ENCODE data around the gene DAAM1. TPM values are rescaled to one million over a fixed set of nuclear protein-coding genes. Genes with fewer than 3 reads are reported as not detected.
A peak's percentile ranks its signal among the peaks of the same experiment; 100 is the strongest.

Gene DAAM1
- total RNA-seq, 3 donors from 2014 or later, result 50.1 to 95.9 (median 64.2) TPM

DNA sequence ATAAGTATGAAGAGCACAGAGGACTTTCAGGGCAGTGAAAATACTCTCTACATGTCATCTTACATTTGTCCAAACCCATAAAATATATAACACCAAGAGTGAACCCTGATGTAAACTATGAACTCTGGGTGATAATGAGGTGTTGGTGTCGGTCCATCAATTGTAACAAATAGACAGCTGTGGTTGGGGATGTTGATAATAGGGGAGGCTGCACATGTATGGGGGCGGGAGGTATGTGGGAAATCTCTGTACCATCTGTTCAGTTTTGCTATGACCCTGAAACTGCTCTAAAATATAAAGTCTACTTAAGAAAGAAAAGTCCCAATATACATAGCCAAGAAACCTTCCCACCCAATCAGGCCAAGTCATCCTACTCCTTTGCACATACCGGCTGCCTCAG, 188.2 kb downstream of the DAAM1 start:
- H3K4me1 ChIP-seq, result no peaks in the 10 kb centered on the region
- no peaks in the 10 kb centered on the region for H3K27me3 ChIP-seq
- H3K27ac ChIP-seq, result peak overlapping the region in 1 of 2 donors; percentile 66
- TF ChIP-seq POLR2AphosphoS5 (IDR thresholded peaks at IDR 0.05) (no peak), POLR2A (IDR thresholded peaks at IDR 0.05) (no peak)
- TF ChIP-seq, protein P1, sequence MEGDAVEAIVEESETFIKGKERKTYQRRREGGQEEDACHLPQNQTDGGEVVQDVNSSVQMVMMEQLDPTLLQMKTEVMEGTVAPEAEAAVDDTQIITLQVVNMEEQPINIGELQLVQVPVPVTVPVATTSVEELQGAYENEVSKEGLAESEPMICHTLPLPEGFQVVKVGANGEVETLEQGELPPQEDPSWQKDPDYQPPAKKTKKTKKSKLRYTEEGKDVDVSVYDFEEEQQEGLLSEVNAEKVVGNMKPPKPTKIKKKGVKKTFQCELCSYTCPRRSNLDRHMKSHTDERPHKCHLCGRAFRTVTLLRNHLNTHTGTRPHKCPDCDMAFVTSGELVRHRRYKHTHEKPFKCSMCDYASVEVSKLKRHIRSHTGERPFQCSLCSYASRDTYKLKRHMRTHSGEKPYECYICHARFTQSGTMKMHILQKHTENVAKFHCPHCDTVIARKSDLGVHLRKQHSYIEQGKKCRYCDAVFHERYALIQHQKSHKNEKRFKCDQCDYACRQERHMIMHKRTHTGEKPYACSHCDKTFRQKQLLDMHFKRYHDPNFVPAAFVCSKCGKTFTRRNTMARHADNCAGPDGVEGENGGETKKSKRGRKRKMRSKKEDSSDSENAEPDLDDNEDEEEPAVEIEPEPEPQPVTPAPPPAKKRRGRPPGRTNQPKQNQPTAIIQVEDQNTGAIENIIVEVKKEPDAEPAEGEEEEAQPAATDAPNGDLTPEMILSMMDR (IDR thresholded peaks at IDR 0.05), result no peak
- H3K9me3 ChIP-seq, result no peaks in the 10 kb centered on the region
- intact Hi-C loops (cut with DNase I; ENCODE audit: low total_unique reads), result no loop called here
- no peaks in the 10 kb centered on the region for H3K36me3 ChIP-seq
- H3K4me3 ChIP-seq, result no peak overlapping the region
- DNase-seq (ENCODE audit: low spot score in 2 of 2), result no peak

DNA sequence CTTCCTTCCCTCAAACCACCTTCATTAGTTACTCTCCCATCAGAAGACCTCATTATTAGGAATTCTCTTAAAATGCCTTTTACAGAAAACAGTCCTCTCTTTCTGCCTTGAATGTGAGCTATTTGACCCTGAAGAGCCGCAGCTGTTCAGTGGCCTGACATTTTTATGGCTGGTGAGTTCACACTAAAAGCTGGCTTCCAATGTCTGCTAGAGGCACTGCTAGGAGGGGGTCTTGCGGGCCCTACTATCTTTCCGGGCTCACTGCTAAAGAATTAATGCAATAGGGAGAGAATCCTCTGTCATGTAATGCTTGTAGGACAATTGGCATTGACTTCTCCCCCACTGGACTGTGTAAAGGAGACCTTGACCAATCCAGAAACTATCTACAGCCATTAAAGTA, 189.0 kb downstream of the DAAM1 start:
- Histone ChIP-seq H3K4me1 (no peaks in the 10 kb centered on the region), H3K27ac (peak overlapping the region in 1 of 2 donors; percentile 66), H3K4me3 (no peak overlapping the region), H3K9me3 (no peaks in the 10 kb centered on the region), H3K36me3 (no peaks in the 10 kb centered on the region), H3K27me3 (no peaks in the 10 kb centered on the region)
- TF ChIP-seq, protein P1 (IDR thresholded peaks at IDR 0.05), result no peak
- TF ChIP-seq POLR2A (IDR thresholded peaks at IDR 0.05) (no peak), POLR2AphosphoS5 (IDR thresholded peaks at IDR 0.05) (no peak)
- DNase-seq (ENCODE audit: low spot score in 2 of 2), result no peak
- intact Hi-C loops (cut with DNase I; ENCODE audit: low total_unique reads), result no loop called here

DNA sequence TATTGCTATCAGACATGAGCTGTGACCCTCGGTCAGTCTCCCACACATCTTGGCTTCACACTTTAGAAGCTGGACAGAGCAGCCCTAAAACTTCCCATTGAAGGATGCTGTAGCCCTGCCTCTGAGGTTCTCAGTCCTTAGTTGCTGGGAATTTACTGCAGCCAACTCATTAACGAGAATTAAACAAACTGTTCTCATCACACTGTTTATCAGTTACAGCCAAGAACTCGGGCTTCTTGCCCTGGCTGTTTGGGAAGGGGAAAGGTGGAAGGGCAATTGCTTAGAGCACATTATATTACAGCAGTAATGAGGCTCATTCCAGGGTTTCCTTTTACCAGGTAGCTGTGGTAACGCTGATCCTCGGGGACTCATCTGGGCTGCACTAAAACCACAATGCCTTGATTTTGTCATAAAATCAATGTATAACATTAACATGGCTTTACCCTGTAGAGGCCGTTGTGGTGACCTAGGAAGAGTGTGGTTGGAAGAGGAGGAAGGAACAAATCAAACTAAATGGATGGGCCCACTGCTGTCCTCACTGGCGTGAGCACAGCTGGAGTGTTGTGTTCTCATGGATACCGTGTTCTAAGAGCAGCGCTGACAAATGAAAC, 189.6 kb downstream of the DAAM1 start:
- Histone ChIP-seq H3K36me3 (no peaks in the 10 kb centered on the region), H3K4me3 (no peak overlapping the region), H3K4me1 (no peaks in the 10 kb centered on the region), H3K27me3 (no peaks in the 10 kb centered on the region), H3K27ac (peak overlapping the region in 1 of 2 donors; percentile 66), H3K9me3 (no peaks in the 10 kb centered on the region)
- TF ChIP-seq POLR2AphosphoS5 (IDR thresholded peaks at IDR 0.05) (no peak), POLR2A (IDR thresholded peaks at IDR 0.05) (no peak)
- TF ChIP-seq, protein P1 (IDR thresholded peaks at IDR 0.05), result no peak
- no peak for DNase-seq (ENCODE audit: low spot score in 2 of 2)
- intact Hi-C loops (cut with DNase I; ENCODE audit: low total_unique reads), result no loop called here

DNA sequence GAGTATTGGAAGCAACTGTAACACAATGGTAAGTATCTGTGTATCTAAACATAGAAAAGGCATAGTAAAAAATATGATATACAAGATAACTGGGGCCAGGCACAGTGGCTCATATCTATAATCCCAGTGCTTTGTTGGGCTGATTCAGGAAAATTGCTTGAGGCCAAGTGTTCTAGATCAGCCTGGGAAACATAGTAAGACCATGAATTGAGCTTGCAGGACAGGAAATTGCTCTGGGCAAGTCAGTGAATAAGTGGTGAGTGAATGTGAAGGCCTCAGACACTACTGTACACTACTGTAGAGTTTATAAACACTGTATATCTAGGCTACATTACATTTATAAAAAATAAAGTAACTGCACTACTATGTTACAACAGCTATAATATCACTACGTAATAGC, 201.5 kb downstream of the DAAM1 start:
- Histone ChIP-seq H3K27ac (no peak overlapping the region), H3K36me3 (no peaks in the 10 kb centered on the region), H3K9me3 (no peaks in the 10 kb centered on the region), H3K4me1 (no peaks in the 10 kb centered on the region), H3K27me3 (no peaks in the 10 kb centered on the region), H3K4me3 (no peak overlapping the region)
- intact Hi-C loops (cut with DNase I; ENCODE audit: low total_unique reads), result no loop called here
- TF ChIP-seq, protein P1 (IDR thresholded peaks at IDR 0.05), result no peak
- TF ChIP-seq POLR2A (IDR thresholded peaks at IDR 0.05) (no peak), POLR2AphosphoS5 (IDR thresholded peaks at IDR 0.05) (no peak)
- DNase-seq (ENCODE audit: low spot score in 2 of 2), result no peak

DNA sequence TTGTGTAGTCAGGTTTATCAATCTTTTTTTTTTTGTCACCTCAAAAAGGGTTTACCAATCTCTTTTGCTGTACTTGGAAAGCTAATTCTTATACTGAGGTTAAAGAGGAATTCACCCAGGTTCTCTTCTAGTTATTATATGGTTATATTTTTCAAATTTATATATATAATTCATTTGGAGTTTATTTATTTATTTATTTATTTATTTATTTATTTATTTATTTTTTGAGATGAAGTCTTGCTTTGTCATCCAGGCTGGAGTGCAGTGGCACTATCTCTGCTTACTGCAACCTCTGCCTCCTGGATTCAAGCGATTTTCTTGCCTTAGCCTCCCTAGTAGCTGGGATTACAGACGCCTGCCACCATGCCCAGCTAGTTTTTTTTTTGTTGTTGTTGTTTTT, 202.9 kb downstream of the DAAM1 start:
- intact Hi-C loops (cut with DNase I; ENCODE audit: low total_unique reads), result no loop called here
- no peaks in the 10 kb centered on the region for H3K9me3 ChIP-seq
- no peak for DNase-seq (ENCODE audit: low spot score in 2 of 2)
- no peak overlapping the region for H3K27ac ChIP-seq
- H3K36me3 ChIP-seq, result no peaks in the 10 kb centered on the region
- no peaks in the 10 kb centered on the region for H3K27me3 ChIP-seq
- TF ChIP-seq POLR2A (IDR thresholded peaks at IDR 0.05) (no peak), POLR2AphosphoS5 (IDR thresholded peaks at IDR 0.05) (no peak)
- TF ChIP-seq, protein P1 (IDR thresholded peaks at IDR 0.05), result no peak
- H3K4me3 ChIP-seq, result no peak overlapping the region
- H3K4me1 ChIP-seq, result no peaks in the 10 kb centered on the region

Data from breast epithelium (tissue), 4 donors.